HG03196 (cell line): ENCODE results near the gene PDE3B.
"Not testable (repeated sequence)": the region's sequence is repeated elsewhere in the genome, so short reads cannot be mapped to it uniquely, and the experiment has no call there.

Source experiments
- ATAC-seq: cut with Tn5 transposase; IDR thresholded peaks from one replicate; pipeline ENCODE4 v1.9.1; 2021; ENCODE audit not compliant: unreplicated experiment

The PDE3B gene

GRCh38 chr11:14673824-14674405 is 30.3 kb downstream of the PDE3B start:
- ATAC-seq = no peak

GRCh38 chr11:14676068-14676467 is 32.5 kb downstream of the PDE3B start:
- ATAC-seq = no peak

GRCh38 chr11:14677146-14677545 is 33.5 kb downstream of the PDE3B start:
- ATAC-seq = no peak

DNA sequence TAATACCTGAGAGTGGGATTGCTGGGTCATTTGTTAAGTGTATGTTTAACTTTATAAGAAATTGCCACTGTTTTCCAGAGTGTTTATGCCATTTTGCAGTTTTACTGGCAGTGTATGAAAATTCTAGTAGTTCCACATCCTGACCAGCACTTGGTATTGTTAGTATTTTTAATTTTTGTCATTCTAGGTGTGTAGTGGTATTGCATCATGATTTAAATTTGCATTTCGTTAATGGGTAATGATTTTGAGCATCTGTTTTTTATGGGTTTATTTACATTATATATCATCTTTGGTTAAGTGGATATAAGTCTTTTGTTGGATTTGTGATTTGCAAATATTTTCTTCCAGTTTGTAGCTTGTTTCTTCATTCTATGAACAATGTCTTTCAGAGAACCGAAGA is 34.7 kb downstream of the PDE3B start:
- ATAC-seq = no peak

GRCh38 chr11:14679662-14680061 is 36.1 kb downstream of the PDE3B start:
- ATAC-seq = no peak

GRCh38 chr11:14684234-14684915 is 40.8 kb downstream of the PDE3B start:
- not testable (repeated sequence) for ATAC-seq

- no peak for ATAC-seq
Measured at GRCh38 chr11:14687456-14687855, 43.9 kb downstream of the PDE3B start.

GRCh38 chr11:14687943-14688627 is 44.5 kb downstream of the PDE3B start:
- no peak for ATAC-seq

DNA sequence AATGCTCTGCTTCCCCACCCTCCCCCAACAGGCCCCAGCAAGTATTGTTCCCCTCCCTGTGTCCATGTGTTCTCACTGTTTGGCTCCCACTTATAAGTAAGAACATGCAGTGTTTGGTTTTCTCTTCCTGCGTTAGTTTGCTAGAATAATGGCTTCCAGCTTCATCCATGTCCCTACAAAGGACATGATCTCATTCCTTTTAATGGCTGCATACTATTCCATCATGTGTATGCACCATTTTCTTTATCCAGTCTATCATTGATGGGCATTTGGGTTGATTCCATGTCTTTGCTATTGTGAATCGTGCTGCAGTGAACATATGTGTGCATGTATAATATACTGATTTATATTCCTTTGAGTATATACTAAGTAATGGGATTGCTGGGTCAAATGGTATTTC is 52.1 kb downstream of the PDE3B start:
- ATAC-seq = not testable (repeated sequence)

- ATAC-seq = no peak
Measured at GRCh38 chr11:14698771-14699170, 55.2 kb downstream of the PDE3B start.

DNA sequence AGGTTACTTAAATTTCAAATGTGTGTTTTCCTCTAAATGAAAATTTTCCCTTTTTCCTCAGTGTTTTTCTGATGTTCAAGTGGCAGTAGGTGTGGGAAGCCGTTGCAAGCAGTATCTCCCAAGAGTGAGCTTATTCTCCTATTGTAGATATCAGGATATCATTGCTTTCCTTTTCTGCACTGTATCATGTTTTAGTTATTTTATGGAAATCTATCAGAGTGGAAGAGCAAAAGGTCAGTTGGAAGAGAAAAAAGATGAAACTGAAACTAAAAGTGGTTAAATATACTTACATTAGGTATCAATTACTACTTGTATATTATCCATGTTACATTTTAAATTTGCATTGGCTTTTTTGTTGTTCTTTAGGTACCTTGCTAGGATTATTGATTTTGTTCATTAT is 57.0 kb downstream of the PDE3B start:
- no peak for ATAC-seq

GRCh38 chr11:14702760-14703159 is 59.2 kb downstream of the PDE3B start:
- no peak for ATAC-seq

- no peak for ATAC-seq
Measured at GRCh38 chr11:14703731-14704130, 60.1 kb downstream of the PDE3B start.

GRCh38 chr11:14705067-14705466 is 61.5 kb downstream of the PDE3B start:
- no peak for ATAC-seq

DNA sequence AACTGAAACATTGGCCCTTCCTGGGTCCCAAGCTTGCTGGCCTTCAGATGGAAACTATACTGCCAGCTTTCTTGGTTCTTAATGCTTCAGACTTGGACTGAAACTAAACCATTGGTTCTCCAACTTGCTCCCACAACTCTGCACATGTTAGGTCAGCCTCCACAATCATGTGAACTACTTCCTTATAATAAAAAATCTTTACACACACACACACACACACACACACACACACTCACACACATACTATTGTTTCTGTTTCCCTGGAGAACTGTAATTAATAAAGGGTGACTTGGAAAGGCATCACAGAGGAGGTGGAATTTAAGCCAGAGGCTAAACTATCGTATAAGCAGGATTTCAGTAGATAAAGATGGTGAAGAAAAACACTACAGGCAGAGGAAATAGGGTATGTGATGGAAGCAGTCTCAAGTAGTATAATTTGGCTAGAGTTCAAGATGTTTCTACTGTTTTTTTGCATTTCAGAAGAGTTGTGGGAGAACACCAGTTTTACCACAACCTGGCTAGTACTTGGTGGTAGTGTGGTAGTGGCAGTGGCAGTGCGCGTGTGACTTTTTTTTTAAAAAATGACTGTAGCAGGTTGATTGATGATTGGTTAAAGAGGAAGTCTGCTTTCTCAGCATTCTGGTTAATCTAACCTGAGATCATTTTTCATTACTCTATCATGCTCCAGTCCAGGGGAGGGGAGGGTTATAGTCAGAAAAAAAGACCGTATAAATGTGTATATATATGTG is 70.1 kb downstream of the PDE3B start:
- ATAC-seq = no peak

DNA sequence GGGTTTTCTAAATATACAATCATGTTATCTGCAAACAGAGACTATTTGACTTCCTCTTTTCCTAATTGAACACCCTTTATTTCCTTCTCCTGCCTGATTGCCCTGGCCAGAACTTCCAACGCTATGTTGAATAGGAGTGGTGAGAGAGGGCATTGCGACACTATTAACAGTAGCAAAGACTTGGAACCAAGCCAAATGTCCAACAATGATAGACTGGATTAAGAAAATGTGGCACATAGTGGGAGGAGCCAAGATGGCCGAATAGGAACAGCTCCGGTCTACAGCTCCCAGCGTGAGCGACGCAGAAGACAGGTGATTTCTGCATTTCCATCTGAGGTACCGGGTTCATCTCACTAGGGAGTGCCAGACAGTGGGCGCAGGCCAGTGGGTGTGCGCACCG is 72.1 kb downstream of the PDE3B start:
- ATAC-seq = not testable (repeated sequence)

DNA sequence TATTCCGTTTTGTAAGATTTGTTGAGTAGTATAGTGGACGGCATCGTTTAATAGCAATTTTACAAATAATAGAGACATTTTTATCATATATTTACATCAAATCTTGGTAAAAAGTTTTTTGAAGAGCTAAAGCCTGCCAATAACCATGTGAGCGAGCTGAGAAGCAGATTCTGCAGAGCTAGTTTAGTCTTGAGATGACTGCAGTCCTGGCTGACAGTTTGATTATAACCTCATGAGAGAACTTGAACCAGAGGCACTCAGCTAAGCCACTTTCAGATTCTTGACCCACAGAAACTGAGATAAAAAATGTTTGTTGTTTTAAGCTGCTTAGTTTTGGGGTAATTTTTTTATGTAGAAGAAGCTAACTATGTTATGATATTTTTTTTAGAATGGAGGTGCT is 78.9 kb downstream of the PDE3B start:
- no peak for ATAC-seq

DNA sequence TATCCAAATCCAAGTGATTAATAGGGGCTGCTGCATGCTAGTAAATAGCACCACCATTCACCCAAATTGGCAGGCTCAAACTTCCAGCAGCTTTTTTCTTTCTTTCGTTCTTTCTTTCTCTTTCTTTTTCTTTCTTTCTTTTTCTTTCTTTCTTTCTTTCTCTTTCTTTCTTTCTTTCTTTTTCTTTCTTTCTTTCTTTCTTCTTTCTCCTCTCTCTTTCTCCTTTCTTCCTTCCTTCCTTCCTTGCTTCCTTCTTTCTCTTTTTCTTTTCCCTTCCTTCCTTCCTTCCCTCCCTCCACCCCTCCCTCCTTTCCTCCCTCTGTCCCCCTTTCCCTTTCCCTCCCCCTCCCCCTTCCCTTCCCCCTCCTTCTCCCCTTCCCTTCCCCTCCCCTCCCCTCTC is 81.5 kb downstream of the PDE3B start:
- no peak for ATAC-seq

DNA sequence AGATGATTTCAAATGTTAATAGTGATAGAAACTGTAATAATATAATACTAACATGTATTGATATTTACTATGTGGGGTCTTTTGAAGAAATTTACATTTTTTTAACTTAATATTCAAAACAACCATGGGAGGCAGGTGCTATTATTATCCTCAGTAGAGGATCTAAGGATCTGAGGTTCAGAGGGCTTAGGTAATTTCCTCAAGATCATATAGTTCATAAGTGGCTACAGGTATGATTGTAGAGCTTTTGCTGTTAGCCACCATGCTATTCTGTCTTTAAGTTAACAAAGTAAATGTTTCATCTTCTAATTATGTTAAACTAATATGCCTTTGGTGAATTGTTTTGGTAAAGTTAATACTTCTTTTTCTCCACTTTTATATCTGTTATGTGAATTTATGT is 83.6 kb downstream of the PDE3B start:
- ATAC-seq = no peak

- ATAC-seq = no peak
Measured at GRCh38 chr11:14727746-14728145, 84.1 kb downstream of the PDE3B start.

- ATAC-seq = not testable (repeated sequence)
Measured at GRCh38 chr11:14740539-14740938, 96.9 kb downstream of the PDE3B start.

DNA sequence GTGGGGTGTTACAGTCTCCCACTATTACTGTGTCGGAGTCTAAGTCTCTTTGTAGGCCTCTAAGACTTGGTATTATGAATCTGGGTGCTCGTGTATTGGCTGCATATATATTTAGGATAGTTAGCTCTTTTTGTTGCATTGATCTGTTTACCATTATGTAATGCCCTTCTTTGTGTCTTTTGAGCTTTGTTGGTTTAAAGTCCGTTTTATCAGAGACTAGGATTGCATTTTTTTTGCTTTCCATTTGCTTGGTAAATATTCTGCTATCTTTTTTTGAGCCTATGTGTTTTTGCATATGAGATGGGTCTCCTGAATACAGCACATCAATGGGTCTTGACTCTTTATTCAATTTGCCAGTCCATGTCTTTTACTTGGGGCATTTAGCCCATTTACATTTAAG is 97.6 kb downstream of the PDE3B start:
- no peak for ATAC-seq
